ENCODE results near the gene BSN. TPM values are rescaled to one million over a fixed set of nuclear protein-coding genes. Genes with fewer than 3 reads are reported as not detected.

The BSN gene
- total and polyA plus RNA-seq, 2 of the 4 experiments (the other 2 are of a cell fraction) = under 0.01 to 0.03 TPM

DNA sequence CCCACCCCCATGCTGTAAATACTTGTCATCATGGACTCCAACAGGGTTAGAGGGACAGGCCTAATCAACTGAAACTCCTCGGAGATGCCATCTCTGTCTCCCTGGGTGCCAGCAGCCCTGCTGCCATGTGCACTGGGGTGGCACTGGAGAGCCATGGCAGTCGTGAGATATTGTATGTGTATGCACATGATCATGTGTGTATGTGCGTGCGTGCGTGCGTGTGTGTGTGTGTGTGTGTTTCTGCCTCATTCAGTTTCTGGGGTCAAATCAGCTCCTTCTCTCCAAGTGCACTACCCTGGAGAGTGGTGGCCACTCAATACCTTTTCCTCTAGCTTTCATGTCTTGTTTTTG, 116.6 kb downstream of the BSN start:
- ATAC-seq (ENCODE audit: low read depth) (no peak), DNase-seq (no peak)
- no peak overlapping the region for H3K27ac ChIP-seq (ENCODE audit: insufficient read depth, low read length)
- 0 out of 2 replicates have a peak, but pooled peaks cover 2% of the 10 kb centered on the region for H3K27me3 ChIP-seq (ENCODE audit: control insufficient read depth, insufficient read depth, low read length)
- no peak overlapping the region for H2BK120ac ChIP-seq (ENCODE audit: low read depth, low read length)
- no peak overlapping the region for H3K14ac ChIP-seq (replicated peaks; ENCODE audit: low read depth, low read length)
- intact Hi-C loops (cut with micrococcal nuclease) = loop anchor here (1.0 to 5.0 kb wide), 3 partner anchors 105 to 259 kb away; partner anchors contain the start of genes RHOA and TCTA
- H3K18ac ChIP-seq (ENCODE audit: low read depth, low read length) = no peak overlapping the region
- peaks cover 3% of the 10 kb centered on the region; the same call in 1 of the 2 replicates for H3K36me3 ChIP-seq (ENCODE audit: control insufficient read depth, insufficient read depth, low read length)
- H2AK9ac ChIP-seq (replicated peaks; ENCODE audit: low read depth, low read length, poor library complexity) = no peak overlapping the region
- no peak overlapping the region for H3K4me2 ChIP-seq (ENCODE audit: low read depth, low read length)
- dilution Hi-C loops (cut with HindIII; ENCODE audit: low sequenced_read_pairs, unreplicated experiment) = no loop called here
- ChIA-PET POLR2A (ENCODE audit: unreplicated experiment) (no interaction called here), CTCF (interaction anchor here (0.8 to 1.8 kb wide), 3 partner anchors 125 to 134 kb away, joined by 3 to 23 read pairs (median 3); no protein-coding TSS in a partner anchor)
- H2BK15ac ChIP-seq (ENCODE audit: low read depth, low read length) = no peak overlapping the region
- no peak overlapping the region for H2AK5ac ChIP-seq (ENCODE audit: low read depth, low read length)
- peaks cover 17% of the 10 kb centered on the region for H3K9me1 ChIP-seq (ENCODE audit: insufficient read depth, low read length)
- in situ Hi-C loops (cut with MboI; ENCODE audit: low sequenced_read_pairs) = no loop called here
- H3K56ac ChIP-seq (ENCODE audit: extremely low read depth, insufficient read depth, low read length) = no peak overlapping the region
- peaks cover 19 to 24% of the 10 kb centered on the region in 2 experiments for H3K79me1 ChIP-seq (ENCODE audit: low read depth in 1 of 2, low read length in 2 of 2)
- 80% methylated on average over 1 of the region's 6 CpGs; no CpG with 5 or more reads in 1 of the 2 experiments for WGBS, 2 experiments (ENCODE audit: extremely low coverage in 2 of 2, insufficient read length in 1 of 2)
- no peak overlapping the region for H2BK5ac ChIP-seq (ENCODE audit: low read depth, low read length, poor library complexity, severe bottlenecking)
- H4K8ac ChIP-seq (ENCODE audit: low read depth in 2 of 2, low read length in 2 of 2) = no peak overlapping the region
- no peak overlapping the region for H4K5ac ChIP-seq (ENCODE audit: low read depth, low read length)
- H3K23ac ChIP-seq (ENCODE audit: low read depth, low read length) = no peak overlapping the region
- no peak overlapping the region for H2BK20ac ChIP-seq (ENCODE audit: low read depth, low read length)
- no peak overlapping the region for H3K9ac ChIP-seq (ENCODE audit: low read depth, low read length)
- H3K4me1 ChIP-seq (ENCODE audit: control insufficient read depth, insufficient read depth, low read length) = peaks cover 12% of the 10 kb centered on the region
- H3K9me3 ChIP-seq (ENCODE audit: control insufficient read depth, insufficient read depth, low read length) = no peaks in the 10 kb centered on the region
- H3K4ac ChIP-seq (ENCODE audit: low read depth, low read length) = no peak overlapping the region
- no peak overlapping the region for H4K91ac ChIP-seq (ENCODE audit: insufficient read depth, low read depth, low read length)
- peaks cover 10% of the 10 kb centered on the region; the same call in 1 of the 2 replicates for H4K20me1 ChIP-seq (ENCODE audit: insufficient read depth, low read length)
- no peak overlapping the region for H3K4me3 ChIP-seq (ENCODE audit: insufficient read depth, low read depth, low read length)
- BruUV-seq (replicated peaks) = no TSS peak
- TF ChIP-seq BHLHE40 (IDR thresholded peaks at IDR 0.05; ENCODE audit: low read depth, low read length) = no peak
- TF ChIP-seq, protein P1, sequence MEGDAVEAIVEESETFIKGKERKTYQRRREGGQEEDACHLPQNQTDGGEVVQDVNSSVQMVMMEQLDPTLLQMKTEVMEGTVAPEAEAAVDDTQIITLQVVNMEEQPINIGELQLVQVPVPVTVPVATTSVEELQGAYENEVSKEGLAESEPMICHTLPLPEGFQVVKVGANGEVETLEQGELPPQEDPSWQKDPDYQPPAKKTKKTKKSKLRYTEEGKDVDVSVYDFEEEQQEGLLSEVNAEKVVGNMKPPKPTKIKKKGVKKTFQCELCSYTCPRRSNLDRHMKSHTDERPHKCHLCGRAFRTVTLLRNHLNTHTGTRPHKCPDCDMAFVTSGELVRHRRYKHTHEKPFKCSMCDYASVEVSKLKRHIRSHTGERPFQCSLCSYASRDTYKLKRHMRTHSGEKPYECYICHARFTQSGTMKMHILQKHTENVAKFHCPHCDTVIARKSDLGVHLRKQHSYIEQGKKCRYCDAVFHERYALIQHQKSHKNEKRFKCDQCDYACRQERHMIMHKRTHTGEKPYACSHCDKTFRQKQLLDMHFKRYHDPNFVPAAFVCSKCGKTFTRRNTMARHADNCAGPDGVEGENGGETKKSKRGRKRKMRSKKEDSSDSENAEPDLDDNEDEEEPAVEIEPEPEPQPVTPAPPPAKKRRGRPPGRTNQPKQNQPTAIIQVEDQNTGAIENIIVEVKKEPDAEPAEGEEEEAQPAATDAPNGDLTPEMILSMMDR (conservative IDR thresholded peaks at IDR 0.05; ENCODE audit: low read depth, low read length) = no peak
- TF ChIP-seq, protein P2, sequence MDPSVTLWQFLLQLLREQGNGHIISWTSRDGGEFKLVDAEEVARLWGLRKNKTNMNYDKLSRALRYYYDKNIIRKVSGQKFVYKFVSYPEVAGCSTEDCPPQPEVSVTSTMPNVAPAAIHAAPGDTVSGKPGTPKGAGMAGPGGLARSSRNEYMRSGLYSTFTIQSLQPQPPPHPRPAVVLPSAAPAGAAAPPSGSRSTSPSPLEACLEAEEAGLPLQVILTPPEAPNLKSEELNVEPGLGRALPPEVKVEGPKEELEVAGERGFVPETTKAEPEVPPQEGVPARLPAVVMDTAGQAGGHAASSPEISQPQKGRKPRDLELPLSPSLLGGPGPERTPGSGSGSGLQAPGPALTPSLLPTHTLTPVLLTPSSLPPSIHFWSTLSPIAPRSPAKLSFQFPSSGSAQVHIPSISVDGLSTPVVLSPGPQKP (IDR thresholded peaks at IDR 0.05; ENCODE audit: borderline replicate concordance, low read depth, low read length) = no peak
- TF ChIP-seq SMC3 (IDR thresholded peaks at IDR 0.05; ENCODE audit: low read depth, low read length) = no peak
- H2AFZ ChIP-seq (replicated peaks; ENCODE audit: low read length, poor library complexity) = no peak overlapping the region

Data from IMR-90 (cell line).